Thyroid gland (tissue), 4 donors: ENCODE measurements around the gene TMEM132D.

ENCODE experiments used
- CTCF ChIP-seq, 6 experiments: fragments of 200-600 bp in 3 of 6; fragments of 450-650 bp in 3 of 6; sonication (generic) in 3 of 6; IDR thresholded peaks; one replicate each; pipeline ENCODE4 v1.5.1; 2016 to 2019; ENCODE audit warnings: antibody characterized with exemption in 6 of 6, mild to moderate bottlenecking in 2 of 6, inconsistent platforms in 1 of 6, moderate library complexity in 1 of 6
- POLR2A ChIP-seq, 2 donors: fragments of 450-650 bp; IDR thresholded peaks; one replicate each; pipeline ENCODE4 v1.6.1; 2017; ENCODE audit warnings: antibody characterized with exemption in 2 of 2, mild to moderate bottlenecking in 2 of 2, moderate library complexity in 1 of 2

- TF ChIP-seq CTCF (IDR thresholded peaks at IDR 0.05) (no peak), POLR2A (IDR thresholded peaks at IDR 0.05) (no peak)
Observed at GRCh38 chr12:129622566-129622965, 281.3 kb downstream of the TMEM132D start.
